GM19395 (cell line): ENCODE data around the gene HMMR.

ENCODE experiments used
- ATAC-seq: cut with Tn5 transposase; IDR thresholded peaks from one replicate; pipeline ENCODE4 v1.9.1; 2021; ENCODE audit warnings: mild to moderate bottlenecking, moderate library complexity; ENCODE audit not compliant: unreplicated experiment

The HMMR gene

GRCh38 chr5:163456840-163457239, 3.6 kb upstream of the HMMR start:
- ATAC-seq = no peak

- ATAC-seq = no peak
Measured at GRCh38 chr5:163458778-163459385, 1.6 kb upstream of the HMMR start.

GRCh38 chr5:163459462-163459818, 992 bp upstream of the HMMR start:
- peak; percentile 3 for ATAC-seq

GRCh38 chr5:163459819-163460561, 442 bp upstream of the HMMR start, which contains the start of gene NUDCD2:
Gene NUDCD2, minus strand, starts transcription at chr5:163460102. Its CDS starts 52 bp downstream, at chr5:163460050.
- ATAC-seq = peak; percentile 77

GRCh38 chr5:163463063-163463435, 2.6 kb downstream of the HMMR start:
- ATAC-seq = no peak

GRCh38 chr5:163467682-163468081, 7.2 kb downstream of the HMMR start:
- no peak for ATAC-seq

- peak; percentile 90 for ATAC-seq
Measured at GRCh38 chr5:163473635-163474243, 13.3 kb downstream of the HMMR start.

GRCh38 chr5:163475411-163475810, 15.0 kb downstream of the HMMR start:
- no peak for ATAC-seq

- ATAC-seq = no peak
Measured at GRCh38 chr5:163478126-163478981, 17.9 kb downstream of the HMMR start.

GRCh38 chr5:163478982-163479271, 18.5 kb downstream of the HMMR start:
- ATAC-seq = no peak

- no peak for ATAC-seq
Measured at GRCh38 chr5:163489055-163489744, 28.8 kb downstream of the HMMR start.

GRCh38 chr5:163489745-163490075, 29.3 kb downstream of the HMMR start:
- ATAC-seq = no peak

- ATAC-seq = no peak
Measured at GRCh38 chr5:163496286-163496685, 35.9 kb downstream of the HMMR start.

GRCh38 chr5:163497315-163497714, 36.9 kb downstream of the HMMR start:
- ATAC-seq = peak; percentile 66

- ATAC-seq = no peak
Measured at GRCh38 chr5:163498886-163499285, 38.5 kb downstream of the HMMR start.

GRCh38 chr5:163502521-163502920, 42.1 kb downstream of the HMMR start:
- ATAC-seq = no peak

GRCh38 chr5:163503106-163504078, 43.0 kb downstream of the HMMR start:
- no peak for ATAC-seq

GRCh38 chr5:163504079-163504931, 43.9 kb downstream of the HMMR start:
- no peak for ATAC-seq

- ATAC-seq = peak; percentile 6
Measured at GRCh38 chr5:163505049-163505367, 44.6 kb downstream of the HMMR start.
